ENCODE data around the gene EMC7.

DNA sequence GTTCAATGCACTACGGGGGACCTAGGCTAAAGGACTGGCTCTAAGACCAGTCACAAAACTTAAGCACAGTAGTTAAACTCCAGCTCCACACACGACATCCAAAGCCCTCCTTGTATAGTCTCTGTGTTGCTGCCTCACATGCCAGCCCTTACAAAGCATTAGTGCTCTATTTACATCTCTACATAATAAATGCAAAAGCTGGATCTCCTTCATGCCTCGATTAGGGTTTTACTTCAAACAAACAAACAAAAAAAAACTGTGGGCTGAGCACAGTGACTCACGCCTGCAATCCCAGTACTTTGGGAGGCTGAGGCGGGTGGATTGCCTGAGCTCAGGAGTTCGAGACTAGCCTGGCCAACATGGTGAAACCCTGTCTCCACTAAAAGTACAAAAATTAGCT is 9.8 kb upstream of the EMC7 start:
- TF ChIP-seq, protein P1, sequence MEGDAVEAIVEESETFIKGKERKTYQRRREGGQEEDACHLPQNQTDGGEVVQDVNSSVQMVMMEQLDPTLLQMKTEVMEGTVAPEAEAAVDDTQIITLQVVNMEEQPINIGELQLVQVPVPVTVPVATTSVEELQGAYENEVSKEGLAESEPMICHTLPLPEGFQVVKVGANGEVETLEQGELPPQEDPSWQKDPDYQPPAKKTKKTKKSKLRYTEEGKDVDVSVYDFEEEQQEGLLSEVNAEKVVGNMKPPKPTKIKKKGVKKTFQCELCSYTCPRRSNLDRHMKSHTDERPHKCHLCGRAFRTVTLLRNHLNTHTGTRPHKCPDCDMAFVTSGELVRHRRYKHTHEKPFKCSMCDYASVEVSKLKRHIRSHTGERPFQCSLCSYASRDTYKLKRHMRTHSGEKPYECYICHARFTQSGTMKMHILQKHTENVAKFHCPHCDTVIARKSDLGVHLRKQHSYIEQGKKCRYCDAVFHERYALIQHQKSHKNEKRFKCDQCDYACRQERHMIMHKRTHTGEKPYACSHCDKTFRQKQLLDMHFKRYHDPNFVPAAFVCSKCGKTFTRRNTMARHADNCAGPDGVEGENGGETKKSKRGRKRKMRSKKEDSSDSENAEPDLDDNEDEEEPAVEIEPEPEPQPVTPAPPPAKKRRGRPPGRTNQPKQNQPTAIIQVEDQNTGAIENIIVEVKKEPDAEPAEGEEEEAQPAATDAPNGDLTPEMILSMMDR (IDR thresholded peaks at IDR 0.05 in 8 of 11, conservative IDR thresholded peaks at IDR 0.05 in 3 of 11): no peak
- TF ChIP-seq POLR2A (IDR thresholded peaks at IDR 0.05): no peak
- TF ChIP-seq POLR2AphosphoS5 (IDR thresholded peaks at IDR 0.05): no peak
